ENCODE data around the gene POFUT1.

- TF ChIP-seq POLR2AphosphoS5 (IDR thresholded peaks at IDR 0.05; ENCODE audit: low read depth, low read length): no peak
- TF ChIP-seq REST (IDR thresholded peaks at IDR 0.05; ENCODE audit: insufficient read depth in 1 of 2, low read depth in 2 of 2, low read length in 2 of 2): no peak
Measured at GRCh38 chr20:32227744-32228688, 20.3 kb downstream of the POFUT1 start.

All from PFSK-1 (cell line).